ENCODE data around the gene MYOD1. TPM values are rescaled to one million over a fixed set of nuclear protein-coding genes. Genes with fewer than 3 reads are reported as not detected.

Gene MYOD1
- total and polyA plus RNA-seq, 2 of the 4 experiments (the other 2 are of a cell fraction) = not detected

DNA sequence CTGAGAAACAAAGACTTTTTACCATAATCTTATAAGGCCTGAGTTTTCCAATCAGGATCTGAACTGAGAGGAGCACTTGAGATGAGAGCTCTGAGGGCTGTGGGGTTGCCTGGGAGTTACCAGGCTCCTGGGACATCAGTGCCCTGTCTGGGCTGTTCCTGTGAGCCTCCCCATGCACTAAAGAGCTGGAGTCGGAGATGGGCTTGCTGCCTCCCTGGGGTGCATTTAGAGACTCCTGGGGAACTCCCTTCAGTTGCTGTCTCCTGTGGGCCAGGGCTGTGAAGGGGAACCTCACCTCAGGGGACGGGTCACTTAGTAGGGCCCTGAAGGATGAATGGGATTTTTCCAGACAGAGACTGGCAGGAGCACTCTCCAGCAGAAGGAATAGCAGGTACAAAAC is 48.5 kb downstream of the MYOD1 start:
- no TSS peak for BruUV-seq (replicated peaks)

More for the DNA sequence above, 48.5 kb downstream of the MYOD1 start:
- Histone ChIP-seq H3K14ac (replicated peaks; ENCODE audit: low read depth, low read length) (no peak overlapping the region), H3K4me1 (ENCODE audit: control insufficient read depth, insufficient read depth, low read length) (no peaks in the 10 kb centered on the region), H3K4ac (ENCODE audit: low read depth, low read length) (no peak overlapping the region), H4K91ac (ENCODE audit: insufficient read depth, low read depth, low read length) (no peak overlapping the region), H2BK120ac (ENCODE audit: low read depth, low read length) (no peak overlapping the region), H3K23ac (ENCODE audit: low read depth, low read length) (no peak overlapping the region), H3K18ac (ENCODE audit: low read depth, low read length) (no peak overlapping the region), H4K5ac (ENCODE audit: low read depth, low read length) (no peak overlapping the region), H2BK15ac (ENCODE audit: low read depth, low read length) (no peak overlapping the region), H4K20me1 (ENCODE audit: insufficient read depth, low read length) (no peaks in the 10 kb centered on the region), H3K27me3 (ENCODE audit: control insufficient read depth, insufficient read depth, low read length) (peaks cover 4% of the 10 kb centered on the region; the same call in 1 of the 2 replicates), H3K27ac (ENCODE audit: insufficient read depth, low read length) (no peak overlapping the region), H3K9me3 (ENCODE audit: control insufficient read depth, insufficient read depth, low read length) (no peaks in the 10 kb centered on the region), H3K9ac (ENCODE audit: low read depth, low read length) (no peak overlapping the region), H3K79me1 (ENCODE audit: low read depth in 1 of 2, low read length in 2 of 2) (no peaks in the 10 kb centered on the region), H3K4me2 (ENCODE audit: low read depth, low read length) (no peak overlapping the region), H2AFZ (replicated peaks; ENCODE audit: low read length, poor library complexity) (no peak overlapping the region), H2AK9ac (replicated peaks; ENCODE audit: low read depth, low read length, poor library complexity) (no peak overlapping the region), H3K9me1 (ENCODE audit: insufficient read depth, low read length) (no peaks in the 10 kb centered on the region), H2BK20ac (ENCODE audit: low read depth, low read length) (no peak overlapping the region), H3K4me3 (ENCODE audit: insufficient read depth, low read depth, low read length) (no peak overlapping the region), H3K56ac (ENCODE audit: extremely low read depth, insufficient read depth, low read length) (no peak overlapping the region), H3K36me3 (ENCODE audit: control insufficient read depth, insufficient read depth, low read length) (no peaks in the 10 kb centered on the region), H2BK5ac (ENCODE audit: low read depth, low read length, poor library complexity, severe bottlenecking) (no peak overlapping the region), H2AK5ac (ENCODE audit: low read depth, low read length) (no peak overlapping the region), H4K8ac (ENCODE audit: low read depth in 2 of 2, low read length in 2 of 2) (no peak overlapping the region)
- in situ Hi-C loops (cut with MboI; ENCODE audit: low sequenced_read_pairs) = no loop called here
- ChIA-PET POLR2A (ENCODE audit: unreplicated experiment) (no interaction called here), CTCF (no interaction called here)
- dilution Hi-C loops (cut with HindIII; ENCODE audit: low sequenced_read_pairs, unreplicated experiment) = no loop called here
- no CpG with 5 or more reads among the region's 2 CpGs for WGBS, 2 experiments (ENCODE audit: extremely low coverage in 2 of 2, insufficient read length in 1 of 2)
- intact Hi-C loops (cut with micrococcal nuclease) = no loop called here
- no peak for ATAC-seq (ENCODE audit: low read depth)
- TF ChIP-seq RAD21 (IDR thresholded peaks at IDR 0.05; ENCODE audit: low read length) = no peak
- TF ChIP-seq, protein P1, sequence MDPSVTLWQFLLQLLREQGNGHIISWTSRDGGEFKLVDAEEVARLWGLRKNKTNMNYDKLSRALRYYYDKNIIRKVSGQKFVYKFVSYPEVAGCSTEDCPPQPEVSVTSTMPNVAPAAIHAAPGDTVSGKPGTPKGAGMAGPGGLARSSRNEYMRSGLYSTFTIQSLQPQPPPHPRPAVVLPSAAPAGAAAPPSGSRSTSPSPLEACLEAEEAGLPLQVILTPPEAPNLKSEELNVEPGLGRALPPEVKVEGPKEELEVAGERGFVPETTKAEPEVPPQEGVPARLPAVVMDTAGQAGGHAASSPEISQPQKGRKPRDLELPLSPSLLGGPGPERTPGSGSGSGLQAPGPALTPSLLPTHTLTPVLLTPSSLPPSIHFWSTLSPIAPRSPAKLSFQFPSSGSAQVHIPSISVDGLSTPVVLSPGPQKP (IDR thresholded peaks at IDR 0.05; ENCODE audit: borderline replicate concordance, low read depth, low read length) = no peak
- no peak for TF ChIP-seq MAZ (IDR thresholded peaks at IDR 0.05; ENCODE audit: borderline replicate concordance, low read depth, low read length)
- TF ChIP-seq POLR2A (IDR thresholded peaks at IDR 0.05; ENCODE audit: low read depth, low read length) = no peak
- no peak for TF ChIP-seq RCOR1 (IDR thresholded peaks at IDR 0.05; ENCODE audit: insufficient replicate concordance, low read length)
- no peak for TF ChIP-seq MXI1 (IDR thresholded peaks at IDR 0.05; ENCODE audit: borderline replicate concordance, low read depth, low read length)
- no peak for TF ChIP-seq NFE2L2 (IDR thresholded peaks at IDR 0.05; ENCODE audit: low read depth, low read length)
- no peak for TF ChIP-seq SMC3 (IDR thresholded peaks at IDR 0.05; ENCODE audit: low read depth, low read length)
- TF ChIP-seq, protein P2, sequence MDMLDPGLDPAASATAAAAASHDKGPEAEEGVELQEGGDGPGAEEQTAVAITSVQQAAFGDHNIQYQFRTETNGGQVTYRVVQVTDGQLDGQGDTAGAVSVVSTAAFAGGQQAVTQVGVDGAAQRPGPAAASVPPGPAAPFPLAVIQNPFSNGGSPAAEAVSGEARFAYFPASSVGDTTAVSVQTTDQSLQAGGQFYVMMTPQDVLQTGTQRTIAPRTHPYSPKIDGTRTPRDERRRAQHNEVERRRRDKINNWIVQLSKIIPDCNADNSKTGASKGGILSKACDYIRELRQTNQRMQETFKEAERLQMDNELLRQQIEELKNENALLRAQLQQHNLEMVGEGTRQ (IDR thresholded peaks at IDR 0.05; ENCODE audit: low read depth, low read length) = no peak
- no peak for TF ChIP-seq MAFK (IDR thresholded peaks at IDR 0.05; ENCODE audit: low read depth, low read length)
- TF ChIP-seq BHLHE40 (IDR thresholded peaks at IDR 0.05; ENCODE audit: low read depth, low read length) = no peak
- TF ChIP-seq, protein P3, sequence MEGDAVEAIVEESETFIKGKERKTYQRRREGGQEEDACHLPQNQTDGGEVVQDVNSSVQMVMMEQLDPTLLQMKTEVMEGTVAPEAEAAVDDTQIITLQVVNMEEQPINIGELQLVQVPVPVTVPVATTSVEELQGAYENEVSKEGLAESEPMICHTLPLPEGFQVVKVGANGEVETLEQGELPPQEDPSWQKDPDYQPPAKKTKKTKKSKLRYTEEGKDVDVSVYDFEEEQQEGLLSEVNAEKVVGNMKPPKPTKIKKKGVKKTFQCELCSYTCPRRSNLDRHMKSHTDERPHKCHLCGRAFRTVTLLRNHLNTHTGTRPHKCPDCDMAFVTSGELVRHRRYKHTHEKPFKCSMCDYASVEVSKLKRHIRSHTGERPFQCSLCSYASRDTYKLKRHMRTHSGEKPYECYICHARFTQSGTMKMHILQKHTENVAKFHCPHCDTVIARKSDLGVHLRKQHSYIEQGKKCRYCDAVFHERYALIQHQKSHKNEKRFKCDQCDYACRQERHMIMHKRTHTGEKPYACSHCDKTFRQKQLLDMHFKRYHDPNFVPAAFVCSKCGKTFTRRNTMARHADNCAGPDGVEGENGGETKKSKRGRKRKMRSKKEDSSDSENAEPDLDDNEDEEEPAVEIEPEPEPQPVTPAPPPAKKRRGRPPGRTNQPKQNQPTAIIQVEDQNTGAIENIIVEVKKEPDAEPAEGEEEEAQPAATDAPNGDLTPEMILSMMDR (conservative IDR thresholded peaks at IDR 0.05; ENCODE audit: low read depth, low read length) = no peak
- no peak for TF ChIP-seq RFX5 (IDR thresholded peaks at IDR 0.05; ENCODE audit: low read depth, low read length)
- TF ChIP-seq CHD1 (IDR thresholded peaks at IDR 0.05; ENCODE audit: low read depth, low read length) = no peak
- no peak for TF ChIP-seq FOS (IDR thresholded peaks at IDR 0.05; ENCODE audit: low read depth, low read length)
- no peak for TF ChIP-seq CEBPB (IDR thresholded peaks at IDR 0.05; ENCODE audit: low read depth, low read length)
- no peak for DNase-seq
